ENCODE results near the gene TAS2R42. TPM values are rescaled to one million over a fixed set of nuclear protein-coding genes. Genes with fewer than 3 reads are reported as not detected.

The TAS2R42 gene
- total and polyA plus RNA-seq, 2 of the 13 experiments (the other 11 are each of a cell fraction or from before 2014, with no cell fraction given) = not detected

- no peak for ATAC-seq
- BruUV-seq (replicated peaks) = no TSS peak
- Histone ChIP-seq H4K20me1 (ENCODE audit: insufficient read depth, low read length) (0 out of 2 replicates have a peak, but pooled peaks cover 5% of the 10 kb centered on the region), H3K4me3 (replicated peaks in 1 of 3; ENCODE audit: insufficient read depth in 1 of 3, low read depth in 2 of 3, low read length in 3 of 3) (no peak overlapping the region), H3K9me3 (ENCODE audit: low read length) (no peaks in the 10 kb centered on the region), H3K4me2 (ENCODE audit: low read depth, low read length) (no peak overlapping the region), H3K27ac (ENCODE audit: extremely low read length, insufficient read depth, low read length) (no peak overlapping the region), H3K27me3 (ENCODE audit: control insufficient read depth in 1 of 2, insufficient read depth in 2 of 2, low read length in 2 of 2) (no peaks in the 10 kb centered on the region; a peak in 1 of 5 replicates), H3K36me3 (replicated peaks in 1 of 2; ENCODE audit: control insufficient read depth in 1 of 2, insufficient read depth in 2 of 2, low read length in 2 of 2) (no peaks in the 10 kb centered on the region), H2AFZ (ENCODE audit: low read length) (no peak overlapping the region), H3K9ac (ENCODE audit: insufficient read depth, low read depth, low read length) (no peak overlapping the region), H3K79me2 (ENCODE audit: insufficient read depth, low read length) (peaks cover 55% of the 10 kb centered on the region), H3K4me1 (ENCODE audit: insufficient read depth, low read length) (0 out of 2 replicates have a peak, but pooled peaks cover 9% of the 10 kb centered on the region)
- DNase-seq (ENCODE audit: low spot score) = no peak
- ChIA-PET CTCF (ENCODE audit: low intra/inter-chr PET ratio, low total read pairs) (no interaction called here), POLR2A (no interaction called here)
- intact Hi-C loops (cut with micrococcal nuclease; ENCODE audit: unreplicated experiment) = no loop called here
- FAIRE-seq = no peak
- 48% methylated on average over 2 of the region's 2 CpGs for WGBS (ENCODE audit: low lambda C conversion rate)
- in situ Hi-C loops (cut with HindIII; ENCODE audit: extremely low pct_ligation_motif_present, low pct_unique_long_range_greater_than_20kb) = no loop called here
- TF ChIP-seq HNF1A (IDR thresholded peaks at IDR 0.05; ENCODE audit: low read depth) (no peak), HNF1A (CRISPR knock-in tag; IDR thresholded peaks at IDR 0.05; ENCODE audit: borderline replicate concordance) (no peak), ZNF337 (CRISPR knock-in tag; IDR thresholded peaks at IDR 0.05; ENCODE audit: borderline replicate concordance, low read depth) (no peak), MZF1 (CRISPR knock-in tag; IDR thresholded peaks at IDR 0.05; ENCODE audit: borderline replicate concordance) (no peak), ISX (CRISPR knock-in tag; conservative IDR thresholded peaks at IDR 0.05) (no peak), SYNCRIP (IDR thresholded peaks at IDR 0.05; ENCODE audit: insufficient read depth, low read depth, low read length) (no peak), ZNF740 (CRISPR knock-in tag; IDR thresholded peaks at IDR 0.05) (no peak)
These were observed 50.7 kb downstream of the TAS2R42 start for GRCh38 chr12:11136075-11136474.

Other genes with a start within 250 kb of the TAS2R42 start
- gene TAS2R14, start 247.7 kb downstream of the TAS2R42 start, total RNA-seq (2016; rRNA removed; fragmentation: Illumina TruSeq; extraction: Trizol) = 0.32 and 2.3 TPM in 2 replicates
- 0.86 and 1.1 TPM in 2 replicates for gene TAS2R14, start 247.7 kb downstream of the TAS2R42 start, polyA plus RNA-seq (2011; rRNA removed)
- gene TAS2R50, start 200.0 kb downstream of the TAS2R42 start, total RNA-seq (2016; rRNA removed; fragmentation: Illumina TruSeq; extraction: Trizol) = 0.28 and 2.2 TPM in 2 replicates
- 0.17 and 0.46 TPM in 2 replicates for gene TAS2R50, start 200.0 kb downstream of the TAS2R42 start, polyA plus RNA-seq (2011; rRNA removed)
- 0.48 and 2.9 TPM in 2 replicates for gene TAS2R20, start 188.6 kb downstream of the TAS2R42 start, total RNA-seq (2016; rRNA removed; fragmentation: Illumina TruSeq; extraction: Trizol)
- 0.54 and 0.57 TPM in 2 replicates for gene TAS2R20, start 188.6 kb downstream of the TAS2R42 start, polyA plus RNA-seq (2011; rRNA removed)
- gene TAS2R19, start 164.3 kb downstream of the TAS2R42 start, total RNA-seq (2016; rRNA removed; fragmentation: Illumina TruSeq; extraction: Trizol) = 0.88 and 5.3 TPM in 2 replicates
- 0.30 and 0.62 TPM in 2 replicates for gene TAS2R19, start 164.3 kb downstream of the TAS2R42 start, polyA plus RNA-seq (2011; rRNA removed)
- 1.0 and 6.5 TPM in 2 replicates for gene TAS2R31, start 155.5 kb downstream of the TAS2R42 start, total RNA-seq (2016; rRNA removed; fragmentation: Illumina TruSeq; extraction: Trizol)
- gene TAS2R31, start 155.5 kb downstream of the TAS2R42 start, polyA plus RNA-seq (2011; rRNA removed) = 0.60 and 0.96 TPM in 2 replicates
- 0.22 and 3.5 TPM in 2 replicates for gene TAS2R46, start 124.6 kb downstream of the TAS2R42 start, total RNA-seq (2016; rRNA removed; fragmentation: Illumina TruSeq; extraction: Trizol)
- 0.16 and 0.22 TPM in 2 replicates for gene TAS2R46, start 124.6 kb downstream of the TAS2R42 start, polyA plus RNA-seq (2011; rRNA removed)
- gene TAS2R43, start 94.6 kb downstream of the TAS2R42 start, total RNA-seq (2016; rRNA removed; fragmentation: Illumina TruSeq; extraction: Trizol) = 1.7 TPM in 1 of 2 replicates, not detected in the other
- gene TAS2R43, start 94.6 kb downstream of the TAS2R42 start, polyA plus RNA-seq (2011; rRNA removed) = 0.15 TPM in 1 of 2 replicates, not detected in the other
- 0.72 and 5.2 TPM in 2 replicates for gene TAS2R30, start 52.3 kb downstream of the TAS2R42 start, total RNA-seq (2016; rRNA removed; fragmentation: Illumina TruSeq; extraction: Trizol)
- gene TAS2R30, start 52.3 kb downstream of the TAS2R42 start, polyA plus RNA-seq (2011; rRNA removed) = 0.29 and 0.42 TPM in 2 replicates
- gene SMIM10L1, start 15.7 kb downstream of the TAS2R42 start, total RNA-seq (2016; rRNA removed; fragmentation: Illumina TruSeq; extraction: Trizol) = 11.8 and 12.5 TPM in 2 replicates
- gene SMIM10L1, start 15.7 kb downstream of the TAS2R42 start, polyA plus RNA-seq (2011; rRNA removed) = 3.7 and 4.2 TPM in 2 replicates
- gene PRB3, start 82.8 kb upstream of the TAS2R42 start, total RNA-seq (2016; rRNA removed; fragmentation: Illumina TruSeq; extraction: Trizol) = not detected in 2 replicates
- not detected in 2 replicates for gene PRB3, start 82.8 kb upstream of the TAS2R42 start, polyA plus RNA-seq (2011; rRNA removed)
- gene PRB4, start 123.5 kb upstream of the TAS2R42 start, total RNA-seq (2016; rRNA removed; fragmentation: Illumina TruSeq; extraction: Trizol) = not detected in 2 replicates
- gene PRB4, start 123.5 kb upstream of the TAS2R42 start, polyA plus RNA-seq (2011; rRNA removed) = not detected in 2 replicates
- not detected in 2 replicates for gene PRB2, start 208.6 kb upstream of the TAS2R42 start, total RNA-seq (2016; rRNA removed; fragmentation: Illumina TruSeq; extraction: Trizol)
- gene PRB2, start 208.6 kb upstream of the TAS2R42 start, polyA plus RNA-seq (2011; rRNA removed) = not detected in 2 replicates

Measured in HepG2 (cell line).